HG03159 (cell line): ENCODE data around the gene HAL.

Experiments
- ATAC-seq: cut with Tn5 transposase; IDR thresholded peaks from one replicate; pipeline ENCODE4 v1.9.1; 2021; ENCODE audit warnings: mild to moderate bottlenecking, moderate library complexity; ENCODE audit not compliant: unreplicated experiment

Gene HAL

GRCh38 chr12:95996034-95996658 is at the start of gene HAL:
Gene HAL (minus strand): TSS chr12:95996344. CDS start chr12:95995910, 434 bp downstream.
- ATAC-seq, result no peak

GRCh38 chr12:96045566-96045965 is 49.4 kb upstream of the HAL start:
- ATAC-seq, result no peak

- no peak for ATAC-seq
Observed at GRCh38 chr12:96044943-96045290, 48.8 kb upstream of the HAL start.

GRCh38 chr12:96044017-96044942 is 48.1 kb upstream of the HAL start:
- ATAC-seq, result no peak

- no peak for ATAC-seq
Observed at GRCh38 chr12:96041181-96041580, 45.0 kb upstream of the HAL start.

GRCh38 chr12:96040305-96041133 is 44.4 kb upstream of the HAL start:
- ATAC-seq, result no peak

- no peak for ATAC-seq
Observed at GRCh38 chr12:96039516-96039915, 43.4 kb upstream of the HAL start.

GRCh38 chr12:96036765-96037455 is 40.8 kb upstream of the HAL start:
- ATAC-seq, result no peak

- ATAC-seq, result peak; percentile 90
Observed at GRCh38 chr12:96035283-96036236, 39.4 kb upstream of the HAL start, which contains the start of gene LTA4H. Gene LTA4H (minus strand): TSS chr12:96035587. CDS start chr12:96035519, 68 bp downstream.

GRCh38 chr12:96034621-96035282 is 38.6 kb upstream of the HAL start:
- peak; percentile 18 for ATAC-seq

- no peak for ATAC-seq
Observed at GRCh38 chr12:96033549-96034389, 37.6 kb upstream of the HAL start.

GRCh38 chr12:96029826-96030225 is 33.7 kb upstream of the HAL start:
- ATAC-seq, result no peak

- ATAC-seq, result no peak
Observed at GRCh38 chr12:96028538-96028937, 32.4 kb upstream of the HAL start.

GRCh38 chr12:96026331-96026730 is 30.2 kb upstream of the HAL start:
- no peak for ATAC-seq

GRCh38 chr12:96025518-96025917 is 29.4 kb upstream of the HAL start:
- no peak for ATAC-seq

- ATAC-seq, result peak; percentile 98
Observed at GRCh38 chr12:96020314-96021003, 24.3 kb upstream of the HAL start.

GRCh38 chr12:96015672-96016071 is 19.5 kb upstream of the HAL start:
- no peak for ATAC-seq
